ENCODE data around the gene PGAM1.

DNA sequence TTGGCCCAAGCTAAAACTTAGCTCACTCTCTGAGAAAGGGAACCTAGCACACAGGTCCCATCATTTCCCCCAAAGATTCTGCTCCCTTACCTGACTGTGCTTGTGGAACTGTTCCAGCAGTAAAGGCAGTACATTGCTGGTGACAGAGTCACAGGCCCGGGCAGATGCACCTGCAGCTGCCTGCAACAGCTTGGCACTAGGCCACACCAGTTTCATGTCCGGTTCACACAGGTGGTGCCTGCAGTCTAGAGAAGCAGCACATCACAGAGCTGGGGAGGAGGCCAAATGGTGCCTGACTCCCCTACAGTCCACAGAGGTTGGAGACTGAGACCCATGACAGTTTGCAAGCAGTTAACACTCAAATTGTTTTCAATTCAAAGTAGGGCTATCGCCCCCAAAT, 42.2 kb downstream of the PGAM1 start:
- TF ChIP-seq ZNF350 (tag by site-specific recombination; IDR thresholded peaks at IDR 0.05) (no peak), ZNF221 (tag by site-specific recombination; IDR thresholded peaks at IDR 0.05; ENCODE audit: borderline replicate concordance) (no peak), ZNF311 (tag by site-specific recombination; IDR thresholded peaks at IDR 0.05; ENCODE audit: borderline replicate concordance) (no peak)
- TF ChIP-seq, protein P1, sequence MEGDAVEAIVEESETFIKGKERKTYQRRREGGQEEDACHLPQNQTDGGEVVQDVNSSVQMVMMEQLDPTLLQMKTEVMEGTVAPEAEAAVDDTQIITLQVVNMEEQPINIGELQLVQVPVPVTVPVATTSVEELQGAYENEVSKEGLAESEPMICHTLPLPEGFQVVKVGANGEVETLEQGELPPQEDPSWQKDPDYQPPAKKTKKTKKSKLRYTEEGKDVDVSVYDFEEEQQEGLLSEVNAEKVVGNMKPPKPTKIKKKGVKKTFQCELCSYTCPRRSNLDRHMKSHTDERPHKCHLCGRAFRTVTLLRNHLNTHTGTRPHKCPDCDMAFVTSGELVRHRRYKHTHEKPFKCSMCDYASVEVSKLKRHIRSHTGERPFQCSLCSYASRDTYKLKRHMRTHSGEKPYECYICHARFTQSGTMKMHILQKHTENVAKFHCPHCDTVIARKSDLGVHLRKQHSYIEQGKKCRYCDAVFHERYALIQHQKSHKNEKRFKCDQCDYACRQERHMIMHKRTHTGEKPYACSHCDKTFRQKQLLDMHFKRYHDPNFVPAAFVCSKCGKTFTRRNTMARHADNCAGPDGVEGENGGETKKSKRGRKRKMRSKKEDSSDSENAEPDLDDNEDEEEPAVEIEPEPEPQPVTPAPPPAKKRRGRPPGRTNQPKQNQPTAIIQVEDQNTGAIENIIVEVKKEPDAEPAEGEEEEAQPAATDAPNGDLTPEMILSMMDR (tag by site-specific recombination; IDR thresholded peaks at IDR 0.05) = no peak

Data from HEK293 (cell line).